HG02763 (cell line): ENCODE data around the gene PDZD2.
"Not testable (repeated sequence)": the region's sequence is repeated elsewhere in the genome, so short reads cannot be mapped to it uniquely, and the experiment has no call there.

ENCODE experiments used
- ATAC-seq: cut with Tn5 transposase; IDR thresholded peaks from one replicate; pipeline ENCODE4 v1.9.1; 2021; ENCODE audit warnings: mild to moderate bottlenecking, moderate library complexity; ENCODE audit not compliant: unreplicated experiment

Gene PDZD2

DNA sequence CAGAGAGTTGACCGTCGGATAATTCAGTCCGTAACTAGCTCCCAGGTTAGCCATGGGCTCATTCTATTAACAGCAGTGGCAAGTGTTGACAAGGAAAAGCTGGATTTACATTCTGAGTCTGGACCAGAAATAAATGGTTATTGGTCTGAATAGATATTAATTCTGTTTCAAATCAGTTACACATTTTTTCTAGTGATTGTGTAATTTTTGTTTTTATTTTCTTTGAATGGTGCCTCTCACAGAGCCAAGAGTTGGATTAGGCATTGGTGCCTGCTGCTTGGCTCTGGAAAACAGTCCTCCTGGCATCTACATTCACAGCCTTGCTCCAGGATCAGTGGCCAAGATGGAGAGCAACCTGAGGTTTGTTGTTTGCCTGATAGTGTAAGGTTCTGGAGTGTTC, 420.1 kb downstream of the PDZD2 start:
- no peak for ATAC-seq

GRCh38 chr5:32059761-32060530, 421.0 kb downstream of the PDZD2 start:
- ATAC-seq = no peak

- no peak for ATAC-seq
Measured at GRCh38 chr5:32061236-32061635, 422.3 kb downstream of the PDZD2 start.

DNA sequence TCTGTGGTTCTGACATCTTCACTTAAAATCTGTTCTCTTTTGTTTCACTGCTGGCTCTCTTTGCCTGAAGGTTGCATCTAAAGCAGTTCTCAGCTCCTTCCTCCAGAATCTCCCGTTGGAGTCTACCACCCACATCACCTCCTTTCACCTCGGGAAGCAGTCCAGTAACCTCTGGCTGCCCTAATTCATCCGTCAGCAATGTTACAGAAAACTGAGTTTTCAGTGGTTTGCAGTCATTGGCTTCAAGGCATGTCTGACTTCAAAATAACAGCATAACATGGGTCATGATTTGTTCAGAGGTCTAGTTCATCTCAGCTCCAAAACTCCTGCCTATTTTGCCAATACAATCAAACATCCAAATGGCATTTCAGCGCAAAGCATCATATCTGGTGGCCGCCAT, 427.5 kb downstream of the PDZD2 start:
- ATAC-seq = no peak

- no peak for ATAC-seq
Measured at GRCh38 chr5:32067774-32068470, 429.0 kb downstream of the PDZD2 start.

- ATAC-seq = no peak
Measured at GRCh38 chr5:32068561-32068960, 429.6 kb downstream of the PDZD2 start.

- ATAC-seq = no peak
Measured at GRCh38 chr5:32069396-32069795, 430.5 kb downstream of the PDZD2 start.

GRCh38 chr5:32071351-32071944, 432.5 kb downstream of the PDZD2 start:
- no peak for ATAC-seq

GRCh38 chr5:32072054-32072453, 433.1 kb downstream of the PDZD2 start:
- no peak for ATAC-seq

- no peak for ATAC-seq
Measured at GRCh38 chr5:32074401-32074800, 435.5 kb downstream of the PDZD2 start.

- ATAC-seq = no peak
Measured at GRCh38 chr5:32076699-32077695, 438.1 kb downstream of the PDZD2 start.

GRCh38 chr5:32078855-32079254, 439.9 kb downstream of the PDZD2 start:
- not testable (repeated sequence) for ATAC-seq

DNA sequence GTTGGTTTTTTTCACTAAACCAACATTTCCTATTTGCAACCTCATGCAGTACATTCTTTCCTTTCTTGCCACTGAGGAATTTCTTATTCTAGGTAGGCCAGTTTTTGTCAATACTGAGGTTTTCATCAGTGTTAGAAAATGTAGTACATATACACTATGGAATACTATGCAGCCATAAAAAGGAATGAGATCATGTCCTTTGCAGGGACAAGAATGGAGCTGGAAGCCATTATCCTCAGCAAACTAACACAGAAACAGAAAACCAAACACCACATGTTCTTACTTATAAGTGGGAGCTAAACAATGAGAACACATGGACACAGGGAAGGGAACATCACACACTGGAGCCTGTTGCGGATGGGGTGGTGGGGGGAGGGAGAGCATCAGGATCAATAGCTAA, 441.6 kb downstream of the PDZD2 start:
- ATAC-seq = not testable (repeated sequence)

DNA sequence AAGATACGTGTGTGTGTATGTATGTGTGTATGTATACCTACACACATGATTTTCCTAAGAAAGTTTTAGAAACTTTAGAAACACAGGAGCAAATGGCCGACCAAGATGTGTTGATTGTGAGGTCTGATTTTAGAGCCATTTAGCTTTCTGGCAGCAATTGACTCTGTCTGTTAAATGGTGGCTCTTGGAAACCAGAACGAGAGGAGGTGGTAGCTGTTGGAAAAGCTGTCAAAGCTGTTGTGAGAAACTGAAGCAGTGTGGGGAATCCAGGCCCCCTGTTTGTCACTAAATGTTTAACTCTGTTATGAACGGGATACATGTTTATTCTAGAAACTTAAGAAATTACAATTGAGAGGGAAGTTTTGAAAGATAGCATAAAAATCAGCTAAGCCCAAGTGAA, 443.8 kb downstream of the PDZD2 start:
- ATAC-seq = no peak

DNA sequence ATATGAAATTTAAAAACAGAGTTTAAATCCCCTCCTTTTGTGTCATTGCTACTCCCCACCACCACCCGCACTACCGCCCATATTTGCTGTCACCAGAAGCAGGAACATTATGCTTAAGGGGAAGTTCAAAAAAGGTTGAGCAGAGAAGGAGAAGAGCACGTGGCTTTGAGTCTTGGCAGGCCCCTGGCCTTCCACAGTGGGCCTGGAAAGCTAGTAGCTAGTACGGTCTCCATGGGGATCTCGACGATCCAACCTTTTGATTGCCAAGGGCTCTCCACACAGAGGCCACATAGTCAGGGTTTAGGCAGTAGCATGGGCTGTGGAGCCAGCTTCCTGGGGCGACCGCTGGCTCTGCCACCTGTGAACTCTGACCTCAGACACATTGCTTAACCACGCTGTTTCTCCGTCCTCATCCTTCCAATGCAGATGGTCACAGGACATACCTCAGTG, 445.1 kb downstream of the PDZD2 start:
- no peak for ATAC-seq

DNA sequence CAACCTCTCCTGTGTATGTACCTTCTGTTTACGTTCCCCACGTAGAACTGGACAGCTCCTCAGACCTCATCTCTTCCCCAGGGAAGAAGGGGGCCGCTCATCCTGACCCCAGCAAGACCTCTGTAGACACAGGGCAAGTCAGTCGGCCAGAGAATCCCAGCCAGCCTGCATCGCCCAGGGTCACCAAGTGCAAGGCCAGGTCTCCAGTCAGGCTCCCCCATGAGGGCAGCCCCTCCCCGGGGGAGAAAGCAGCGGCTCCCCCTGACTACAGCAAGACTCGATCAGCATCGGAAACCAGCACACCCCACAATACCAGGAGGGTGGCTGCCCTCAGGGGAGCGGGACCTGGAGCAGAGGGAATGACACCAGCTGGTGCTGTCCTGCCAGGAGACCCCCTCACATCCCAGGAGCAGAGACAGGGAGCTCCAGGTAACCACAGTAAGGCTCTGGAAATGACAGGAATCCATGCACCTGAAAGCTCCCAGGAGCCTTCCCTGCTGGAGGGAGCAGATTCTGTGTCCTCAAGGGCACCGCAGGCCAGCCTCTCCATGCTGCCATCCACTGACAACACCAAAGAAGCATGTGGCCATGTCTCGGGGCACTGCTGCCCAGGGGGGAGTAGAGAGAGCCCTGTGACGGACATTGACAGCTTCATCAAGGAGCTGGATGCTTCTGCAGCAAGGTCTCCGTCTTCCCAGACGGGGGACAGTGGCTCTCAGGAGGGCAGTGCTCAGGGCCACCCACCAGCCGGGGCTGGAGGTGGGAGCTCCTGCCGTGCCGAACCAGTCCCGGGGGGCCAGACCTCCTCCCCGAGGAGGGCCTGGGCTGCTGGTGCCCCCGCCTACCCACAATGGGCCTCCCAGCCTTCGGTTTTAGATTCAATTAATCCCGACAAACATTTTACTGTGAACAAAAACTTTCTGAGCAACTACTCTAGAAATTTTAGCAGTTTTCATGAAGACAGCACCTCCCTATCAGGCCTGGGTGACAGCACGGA, 448.5 kb downstream of the PDZD2 start:
- ATAC-seq = no peak

DNA sequence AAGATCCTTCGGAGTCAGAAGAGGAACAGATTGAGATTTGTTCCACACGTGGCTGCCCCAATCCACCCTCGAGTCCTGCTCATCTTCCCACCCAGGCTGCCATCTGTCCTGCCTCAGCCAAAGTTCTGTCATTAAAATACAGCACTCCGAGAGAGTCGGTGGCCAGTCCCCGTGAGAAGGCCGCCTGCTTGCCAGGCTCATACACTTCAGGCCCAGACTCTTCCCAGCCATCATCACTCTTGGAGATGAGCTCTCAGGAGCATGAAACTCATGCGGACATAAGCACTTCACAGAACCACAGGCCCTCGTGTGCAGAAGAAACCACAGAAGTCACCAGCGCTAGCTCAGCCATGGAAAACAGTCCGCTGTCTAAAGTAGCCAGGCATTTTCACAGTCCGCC, 449.3 kb downstream of the PDZD2 start:
- ATAC-seq = no peak

DNA sequence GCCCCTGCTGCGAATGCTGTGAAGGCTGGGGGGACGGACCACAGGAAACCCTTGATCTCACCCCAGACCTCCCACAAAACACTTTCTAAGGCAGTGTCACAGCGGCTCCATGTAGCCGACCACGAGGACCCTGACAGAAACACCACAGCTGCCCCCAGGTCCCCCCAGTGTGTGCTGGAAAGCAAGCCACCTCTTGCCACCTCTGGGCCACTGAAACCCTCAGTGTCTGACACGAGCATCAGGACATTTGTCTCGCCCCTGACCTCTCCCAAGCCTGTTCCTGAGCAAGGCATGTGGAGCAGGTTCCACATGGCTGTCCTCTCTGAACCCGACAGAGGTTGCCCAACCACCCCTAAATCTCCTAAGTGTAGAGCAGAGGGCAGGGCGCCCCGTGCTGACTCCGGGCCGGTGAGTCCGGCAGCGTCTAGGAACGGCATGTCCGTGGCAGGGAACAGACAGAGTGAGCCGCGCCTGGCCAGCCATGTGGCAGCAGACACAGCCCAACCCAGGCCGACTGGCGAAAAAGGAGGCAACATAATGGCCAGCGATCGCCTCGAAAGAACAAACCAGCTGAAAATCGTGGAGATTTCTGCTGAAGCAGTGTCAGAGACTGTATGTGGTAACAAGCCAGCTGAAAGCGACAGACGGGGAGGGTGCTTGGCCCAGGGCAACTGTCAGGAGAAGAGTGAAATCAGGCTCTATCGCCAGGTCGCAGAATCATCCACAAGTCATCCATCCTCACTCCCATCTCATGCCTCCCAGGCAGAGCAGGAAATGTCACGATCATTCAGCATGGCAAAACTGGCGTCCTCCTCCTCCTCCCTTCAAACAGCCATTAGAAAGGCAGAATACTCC, 450.4 kb downstream of the PDZD2 start:
- ATAC-seq = no peak
